Neural progenitor cell (in vitro differentiated cells): ENCODE results near the gene TRAF2. TPM values are rescaled to one million over a fixed set of nuclear protein-coding genes. Genes with fewer than 3 reads are reported as not detected.

Source experiments
- DNase-seq: peaks from one replicate; pipeline ENCODE4 v3.0.0-alpha.2; 2016; ENCODE audit warnings: low spot score
- H2AFZ ChIP-seq: fragments of 200-600 bp; sonication (generic); replicated peaks from 2 replicates; pipeline ENCODE4 v1.6.1; 2016; ENCODE audit warnings: antibody characterized with exemption
- H3F3A ChIP-seq: fragments of 200-600 bp; sonication (generic); 2 replicates; pipeline ENCODE4 v1.6.1; 2016; ENCODE audit warnings: antibody characterized with exemption, low read depth
- H3K27ac ChIP-seq: fragments of 200-600 bp; sonication (generic); 2 replicates; pipeline ENCODE4 v1.5.1; 2016; ENCODE audit warnings: mild to moderate bottlenecking
- H3K27me3 ChIP-seq: fragments of 200-600 bp; sonication (generic); 2 replicates; pipeline ENCODE4 v1.6.1; 2016; ENCODE audit warnings: mild to moderate bottlenecking, moderate library complexity
- H3K36me3 ChIP-seq: fragments of 200-600 bp; sonication (generic); 2 replicates; pipeline ENCODE4 v1.5.1; 2016
- H3K4me1 ChIP-seq: fragments of 200-600 bp; sonication (generic); 2 replicates; pipeline ENCODE4 v1.6.1; 2016; ENCODE audit warnings: mixed run types
- H3K4me2 ChIP-seq: fragments of 200-600 bp; sonication (generic); 2 replicates; pipeline ENCODE4 v1.6.1; 2016
- H3K4me3 ChIP-seq: fragments of 200-600 bp; sonication (generic); 2 replicates; pipeline ENCODE4 v1.5.1; 2016
- H3K79me2 ChIP-seq: fragments of 200-600 bp; sonication (generic); 2 replicates; pipeline ENCODE4 v1.6.1; 2016; ENCODE audit warnings: low read depth
- H3K9ac ChIP-seq: fragments of 200-600 bp; sonication (generic); 2 replicates; pipeline ENCODE4 v1.6.1; 2016
- H3K9me3 ChIP-seq: fragments of 200-600 bp; sonication (generic); 2 replicates; pipeline ENCODE4 v1.5.1; 2016; ENCODE audit warnings: low read depth
- H4K20me1 ChIP-seq: fragments of 200-600 bp; sonication (generic); 2 replicates; pipeline ENCODE4 v1.6.1; 2016; ENCODE audit warnings: low read depth
- H3K27ac Mint-ChIP-seq: 3 replicates; pipeline ENCODE4 v1.8.0; 2021; ENCODE audit warnings: mixed read lengths
- H3K27me3 Mint-ChIP-seq: 2 replicates; pipeline ENCODE4 v1.8.0; 2022; ENCODE audit warnings: low read depth, mild to moderate bottlenecking, inconsistent platforms, moderate library complexity, mixed read lengths; ENCODE audit not compliant: insufficient read depth
- H3K36me3 Mint-ChIP-seq: 3 replicates; pipeline ENCODE4 v1.8.0; 2021; ENCODE audit warnings: mixed read lengths
- H3K4me1 Mint-ChIP-seq: 3 replicates; pipeline ENCODE4 v1.8.0; 2021; ENCODE audit warnings: mixed read lengths
- H3K4me3 Mint-ChIP-seq: 3 replicates; pipeline ENCODE4 v1.8.0; 2021; ENCODE audit warnings: mild to moderate bottlenecking, moderate library complexity, mixed read lengths
- H3K9me3 Mint-ChIP-seq: 3 replicates; pipeline ENCODE4 v1.8.0; 2020; ENCODE audit warnings: mixed read lengths
- CTCF ChIP-seq: fragments of 200-600 bp; sonication (generic); IDR thresholded peaks from 2 replicates; pipeline ENCODE4 v1.5.1; 2017; ENCODE audit warnings: antibody characterized with exemption, mild to moderate bottlenecking
- EZH2 ChIP-seq: fragments of 200-600 bp; sonication (generic); IDR thresholded peaks from 2 replicates; pipeline ENCODE4 v1.6.1; 2017; ENCODE audit warnings: antibody characterized with exemption, mild to moderate bottlenecking, moderate library complexity
- EZH2phosphoT487 ChIP-seq: fragments of 200-600 bp; sonication (generic); IDR thresholded peaks from 2 replicates; pipeline ENCODE4 v1.6.1; 2017; ENCODE audit warnings: antibody characterized with exemption
- total RNA-seq: library from RNA; depleted of rRNA; stranded (reverse); fragments of >200 nt; gene quantifications from 2 replicates; pipeline ENCODE4 v1.2.3, GENCODE V29; 2015; ENCODE audit warnings: low replicate concordance

The TRAF2 gene
- total RNA-seq, 1 donor from 2014 or later: 16.1 TPM

DNA sequence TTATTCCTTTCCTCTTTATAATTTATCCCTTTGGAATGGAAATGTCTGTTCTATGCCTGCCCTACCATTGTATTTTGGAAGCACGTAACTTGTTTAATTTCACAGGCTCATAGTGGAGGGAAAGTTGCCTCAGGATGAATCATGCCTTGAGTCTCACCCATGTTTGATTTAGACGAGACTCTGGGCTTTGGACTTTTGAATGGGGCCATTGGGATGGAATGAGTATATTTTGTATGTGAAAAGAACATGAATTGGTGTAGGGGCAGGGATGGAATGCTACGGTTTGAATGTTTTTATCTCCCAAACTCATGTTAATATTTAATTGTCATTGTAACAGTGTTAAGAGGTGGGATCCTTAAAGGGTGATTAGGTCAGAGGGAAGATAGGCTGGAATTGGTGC lies 48.0 kb downstream of the TRAF2 start:
- Histone ChIP-seq H3K9me3 (no peaks in the 10 kb centered on the region), H3K79me2 (no peaks in the 10 kb centered on the region), H3K4me3 (no peak overlapping the region), H3K27ac (no peak overlapping the region), H4K20me1 (no peaks in the 10 kb centered on the region), H3F3A (peaks cover 4% of the 10 kb centered on the region), H3K4me2 (no peak overlapping the region), H3K36me3 (no peaks in the 10 kb centered on the region), H3K27me3 (no peaks in the 10 kb centered on the region), H2AFZ (no peak overlapping the region), H3K4me1 (no peaks in the 10 kb centered on the region), H3K9ac (no peak overlapping the region)
- H3K27me3 Mint-ChIP-seq: peaks cover 5% of the 10 kb centered on the region
- H3K4me3 Mint-ChIP-seq: no peak overlapping the region
- peaks cover 38% of the 10 kb centered on the region for H3K36me3 Mint-ChIP-seq
- TF ChIP-seq EZH2 (no peak), EZH2phosphoT487 (no peak), CTCF (no peak)
- peaks cover 3% of the 10 kb centered on the region for H3K4me1 Mint-ChIP-seq
- no peak overlapping the region for H3K27ac Mint-ChIP-seq
- no peak for DNase-seq
- H3K9me3 Mint-ChIP-seq: peaks cover 5% of the 10 kb centered on the region

GRCh38 chr9:136935651-136936050 lies 49.3 kb downstream of the TRAF2 start:
- Histone ChIP-seq H3K27me3 (no peaks in the 10 kb centered on the region), H3K4me2 (no peak overlapping the region), H3K9me3 (no peaks in the 10 kb centered on the region), H3K4me3 (no peak overlapping the region), H2AFZ (no peak overlapping the region), H3F3A (peaks cover 4% of the 10 kb centered on the region), H3K27ac (no peak overlapping the region), H3K36me3 (no peaks in the 10 kb centered on the region), H3K79me2 (no peaks in the 10 kb centered on the region), H3K4me1 (no peaks in the 10 kb centered on the region), H3K9ac (no peak overlapping the region), H4K20me1 (peaks cover 5% of the 10 kb centered on the region)
- DNase-seq: no peak
- no peak overlapping the region for H3K27ac Mint-ChIP-seq
- no peak for TF ChIP-seq EZH2
- TF ChIP-seq EZH2phosphoT487: no peak
- TF ChIP-seq CTCF: no peak
- no peak overlapping the region for H3K4me3 Mint-ChIP-seq
- peaks cover 3% of the 10 kb centered on the region for H3K4me1 Mint-ChIP-seq
- peaks cover 39% of the 10 kb centered on the region for H3K36me3 Mint-ChIP-seq
- H3K27me3 Mint-ChIP-seq: peaks cover 7% of the 10 kb centered on the region
- peaks cover 5% of the 10 kb centered on the region for H3K9me3 Mint-ChIP-seq

GRCh38 chr9:136936645-136937170 lies 50.4 kb downstream of the TRAF2 start:
- Mint-ChIP-seq H3K9me3 (peaks cover 4% of the 10 kb centered on the region), H3K27ac (no peak overlapping the region), H3K27me3 (peaks cover 8% of the 10 kb centered on the region), H3K4me1 (peaks cover 3% of the 10 kb centered on the region), H3K4me3 (no peak overlapping the region), H3K36me3 (peaks cover 36% of the 10 kb centered on the region)
- Histone ChIP-seq H3K36me3 (no peaks in the 10 kb centered on the region), H3K79me2 (no peaks in the 10 kb centered on the region), H3K4me2 (no peak overlapping the region), H3K27me3 (no peaks in the 10 kb centered on the region), H3K9me3 (no peaks in the 10 kb centered on the region), H4K20me1 (peaks cover 7% of the 10 kb centered on the region), H3F3A (peaks cover 4% of the 10 kb centered on the region), H3K4me1 (no peaks in the 10 kb centered on the region), H3K4me3 (no peak overlapping the region), H3K9ac (no peak overlapping the region), H3K27ac (no peak overlapping the region), H2AFZ (no peak overlapping the region)
- no peak for TF ChIP-seq EZH2
- DNase-seq: no peak

DNA sequence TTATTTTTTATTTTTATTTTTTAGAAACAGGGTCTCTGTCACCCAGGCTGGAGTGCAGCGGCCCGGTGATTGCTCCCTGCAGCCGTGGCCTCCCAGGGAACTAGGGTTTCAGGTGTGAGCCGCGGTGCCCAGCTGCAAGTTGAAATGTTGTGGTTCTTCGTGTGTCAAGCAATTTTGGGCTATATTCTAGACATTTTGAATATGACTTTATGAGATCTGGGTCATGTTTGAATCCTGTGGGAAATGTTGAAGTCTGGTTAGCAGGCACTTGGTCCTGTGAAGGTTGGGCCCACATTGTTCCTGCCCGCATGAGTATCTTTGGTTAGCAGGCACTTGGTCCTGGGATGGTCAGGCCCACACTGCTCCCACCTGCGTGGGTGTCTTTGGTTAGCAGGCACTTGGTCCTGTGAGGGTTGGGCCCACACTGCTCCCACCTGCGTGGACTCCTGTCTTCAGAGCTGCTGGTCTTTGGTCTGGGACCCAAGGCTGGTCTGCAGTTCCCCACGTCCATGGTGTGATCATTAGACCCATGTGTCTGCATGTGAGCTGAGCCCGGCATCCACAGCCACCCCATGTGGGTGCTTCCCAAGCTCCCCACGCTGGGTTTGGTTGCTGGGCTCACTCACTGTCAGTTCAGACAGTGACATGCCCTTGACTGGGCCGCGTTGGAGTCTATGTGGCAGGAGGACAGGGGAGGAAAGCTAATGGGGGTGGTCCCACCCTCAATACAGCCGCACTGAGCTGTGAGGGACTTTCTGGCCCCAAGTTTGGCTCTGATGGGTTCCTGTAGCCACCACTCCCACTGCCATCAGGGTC lies 51.1 kb downstream of the TRAF2 start:
- H3K79me2 ChIP-seq: no peaks in the 10 kb centered on the region
- DNase-seq: no peak
- H3K27me3 ChIP-seq: no peaks in the 10 kb centered on the region
- H3K27ac Mint-ChIP-seq: no peak overlapping the region
- no peak overlapping the region for H3K4me3 Mint-ChIP-seq
- no peaks in the 10 kb centered on the region for H3K36me3 ChIP-seq
- no peaks in the 10 kb centered on the region for H3K4me1 ChIP-seq
- H3K36me3 Mint-ChIP-seq: peaks cover 31% of the 10 kb centered on the region
- no peak overlapping the region for H3K27ac ChIP-seq
- H4K20me1 ChIP-seq: peaks cover 9% of the 10 kb centered on the region
- H3K4me3 ChIP-seq: no peak overlapping the region
- H3K4me2 ChIP-seq: no peak overlapping the region
- peaks cover 3% of the 10 kb centered on the region for H3K4me1 Mint-ChIP-seq
- TF ChIP-seq EZH2phosphoT487: no peak
- TF ChIP-seq EZH2: no peak
- no peak for TF ChIP-seq CTCF
- no peak overlapping the region for H2AFZ ChIP-seq
- H3K27me3 Mint-ChIP-seq: peaks cover 9% of the 10 kb centered on the region
- no peak overlapping the region for H3K9ac ChIP-seq
- H3K9me3 Mint-ChIP-seq: no peaks in the 10 kb centered on the region
- H3K9me3 ChIP-seq: no peaks in the 10 kb centered on the region
- H3F3A ChIP-seq: peaks cover 4% of the 10 kb centered on the region
